Endothelial cell of umbilical vein (primary cell): ENCODE results near the gene OLFM2. TPM values are rescaled to one million over a fixed set of nuclear protein-coding genes. Genes with fewer than 3 reads are reported as not detected.

Source experiments
- BruUV-seq: library from RNA; stranded (reverse); fragments of 400-500 nt; replicated peaks from 2 replicates; lab custom pipeline; 2021; lab: Mats Ljungman, UMichigan
- CTCF ChIA-PET: fragments of 300-600, 350-600 bp; sonication (Branson Sonifier 250); formaldehyde crosslinking; loops from one replicate; lab custom pipeline; 2021; ENCODE audit warnings: antibody characterized with exemption, inconsistent platforms; lab: Charles Lee
- POLR2A ChIA-PET: fragments of 300-600, 350-600 bp; sonication (Branson Sonifier 250); formaldehyde crosslinking; loops from one replicate; lab custom pipeline; 2021; ENCODE audit warnings: antibody characterized with exemption, inconsistent platforms; lab: Charles Lee
- DNase-seq: peaks from one replicate; pipeline ENCODE4 v3.0.0-alpha.2; 2011; ENCODE audit warnings: low read depth, low spot score
- FAIRE-seq: peaks from 2 replicates; lab custom pipeline; 2011; peaks lifted over from hg19 to GRCh38; lab: Jason Lieb, UNC
- H2AFZ ChIP-seq: 2 replicates; pipeline ENCODE4 v1.6.0; 2012; ENCODE audit warnings: low read depth, low read length, control low read depth, inconsistent platforms
- H3K27ac ChIP-seq: 2 replicates; pipeline ENCODE4 v1.5.1; 2011; ENCODE audit warnings: low read depth, mild to moderate bottlenecking, control low read depth, low read length, moderate library complexity; ENCODE audit not compliant: insufficient read depth
- H3K27me3 ChIP-seq, 2 experiments: 2 replicates each; pipeline versions ENCODE4 v1.6.0 to v1.6.1; 2011; ENCODE audit warnings: low read length in 2 of 2, mixed read lengths in 1 of 2; ENCODE audit not compliant: control insufficient read depth in 2 of 2, insufficient read depth in 2 of 2
- H3K36me3 ChIP-seq, 2 experiments: 2 replicates in 1 of 2; 3 replicates in 1 of 2; pipeline ENCODE4 v1.5.1; 2011; ENCODE audit warnings: low read length in 2 of 2, mild to moderate bottlenecking in 1 of 2, moderate library complexity in 1 of 2; ENCODE audit not compliant: control insufficient read depth in 2 of 2, insufficient read depth in 2 of 2; ENCODE audit errors: extremely low read depth in 1 of 2
- H3K4me1 ChIP-seq: 3 replicates; pipeline ENCODE4 v1.5.1; 2011; ENCODE audit warnings: mild to moderate bottlenecking, low read length; ENCODE audit not compliant: control insufficient read depth, insufficient read depth; ENCODE audit errors: extremely low read depth
- H3K4me2 ChIP-seq: 2 replicates; pipeline ENCODE4 v1.6.1; 2011; ENCODE audit warnings: low read length, control low read depth, mixed read lengths; ENCODE audit not compliant: insufficient read depth
- H3K4me3 ChIP-seq, 3 experiments: fragments of 200-600 bp in 1 of 3; sonication (generic), shearing (Covaris generic) in 1 of 3; replicated peaks in 1 of 3; 2 replicates each; pipeline ENCODE4 v1.5.1; 2011 to 2016; ENCODE audit warnings: control low read depth in 3 of 3, low read length in 3 of 3, mild to moderate bottlenecking in 2 of 3, inconsistent platforms in 1 of 3, low read depth in 1 of 3, moderate library complexity in 1 of 3; ENCODE audit not compliant: insufficient read depth in 1 of 3
- H3K79me2 ChIP-seq: 2 replicates; pipeline ENCODE4 v1.6.0; 2012; ENCODE audit warnings: low read length, inconsistent platforms; ENCODE audit not compliant: control insufficient read depth, insufficient read depth
- H3K9ac ChIP-seq: replicated peaks from 2 replicates; pipeline ENCODE3; 2011; ENCODE audit warnings: low read length, control low read depth; ENCODE audit not compliant: insufficient read depth; ENCODE audit errors: extremely low read depth
- H3K9me1 ChIP-seq: replicated peaks from 3 replicates; pipeline ENCODE4 v1.6.0; 2011; ENCODE audit warnings: mild to moderate bottlenecking, low read length; ENCODE audit not compliant: control insufficient read depth, insufficient read depth; ENCODE audit errors: extremely low read depth
- H3K9me3 ChIP-seq: replicated peaks from 2 replicates; pipeline ENCODE4 v1.5.1; 2012; ENCODE audit warnings: low read length, inconsistent platforms; ENCODE audit not compliant: control insufficient read depth, insufficient read depth
- H4K20me1 ChIP-seq: replicated peaks from 2 replicates; pipeline ENCODE3; 2011; ENCODE audit warnings: mild to moderate bottlenecking, low read length; ENCODE audit not compliant: control insufficient read depth, insufficient read depth; ENCODE audit errors: extremely low read depth
- EZH2 ChIP-seq: IDR thresholded peaks from 2 replicates; pipeline ENCODE4 v1.6.1; 2012; ENCODE audit warnings: borderline replicate concordance, low read depth, mild to moderate bottlenecking, moderate library complexity, low read length, inconsistent platforms; ENCODE audit not compliant: severe bottlenecking
- FOS ChIP-seq: IDR thresholded peaks from 2 replicates; pipeline ENCODE4 v1.6.1; 2011; ENCODE audit warnings: mild to moderate bottlenecking, low read length, moderate library complexity, borderline replicate concordance; ENCODE audit not compliant: insufficient read depth
- JUN ChIP-seq: IDR thresholded peaks from 2 replicates; pipeline ENCODE4 v1.6.1; 2011; ENCODE audit warnings: borderline replicate concordance, low read depth; ENCODE audit not compliant: insufficient read length, insufficient read depth
- MYC ChIP-seq: IDR thresholded peaks from one replicate; pipeline ENCODE4 v1.6.1; 2011; ENCODE audit warnings: mild to moderate bottlenecking, low read depth, low read length
- POLR2A ChIP-seq: IDR thresholded peaks from 2 replicates; pipeline ENCODE4 v1.6.1; 2012; ENCODE audit warnings: low read depth, mild to moderate bottlenecking, control low read depth, low read length
- dilution Hi-C: fragments of 300-500 bp; cut with MboI; formaldehyde crosslinking; loops from one replicate; pipeline ENCODE4 v1.15.0; 2019; ENCODE audit warnings: low sequenced_read_pairs; ENCODE audit not compliant: extremely low pct_ligation_motif_present
- intact Hi-C: fragments of 100-400 bp; cut with micrococcal nuclease; formaldehyde crosslinking; loops from one replicate; pipeline ENCODE4 v1.10.0; 2022
- polyA plus RNA-seq, 4 experiments: library from polyadenylated mRNA; depleted of rRNA in 3 of 4; stranded (reverse) in 3 of 4; unstranded in 1 of 4; fragments of >200 nt; gene quantifications; 2 replicates each; pipeline versions ENCODE4 v1.2.1 to v1.2.3, GENCODE V29; 2011 to 2012; ENCODE audit warnings: missing spikeins in 1 of 4
- total RNA-seq: library from RNA; stranded (reverse); gene quantifications from 2 replicates; pipeline ENCODE4 v1.2.3, GENCODE V29; 2021
- TF ChIP-seq, protein P1 (sequence below), 2 donors: IDR thresholded peaks; 1 replicate in 1 of 2; 2 replicates in 1 of 2; pipeline ENCODE4 v1.5.1; 2011; ENCODE audit warnings: low read length in 2 of 2, mild to moderate bottlenecking in 2 of 2, moderate library complexity in 2 of 2, control low read depth in 1 of 2, inconsistent platforms in 1 of 2, low read depth in 1 of 2; ENCODE audit not compliant: insufficient read depth in 1 of 2; ENCODE audit errors: extremely low read depth in 1 of 2

OLFM2 gene
- total and polyA plus RNA-seq, 2 donors (not counting 3 experiments of a cell fraction or from before 2014, with no cell fraction given): 0.91 to 1.9 TPM

DNA sequence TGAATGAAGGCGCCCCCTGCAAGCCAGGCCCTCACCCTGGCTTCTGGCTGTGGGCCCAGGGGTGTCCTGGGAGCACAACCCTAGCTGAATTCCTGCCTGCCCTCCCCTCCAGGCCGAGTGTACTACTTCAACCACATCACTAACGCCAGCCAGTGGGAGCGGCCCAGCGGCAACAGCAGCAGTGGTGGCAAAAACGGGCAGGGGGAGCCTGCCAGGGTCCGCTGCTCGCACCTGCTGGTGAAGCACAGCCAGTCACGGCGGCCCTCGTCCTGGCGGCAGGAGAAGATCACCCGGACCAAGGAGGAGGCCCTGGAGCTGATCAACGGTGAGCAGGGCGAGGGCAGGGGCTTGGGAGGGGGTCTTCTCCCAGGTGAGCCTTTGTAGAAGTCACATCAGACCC, 98.0 kb downstream of the OLFM2 start:
- no TSS peak for BruUV-seq
- CTCF ChIA-PET: interaction anchor here (1.0 kb wide), 1 partner anchor 1197 kb away, joined by 3 read pairs; no protein-coding TSS in a partner anchor
- intact Hi-C loops (no loop called here), dilution Hi-C loops (no loop called here)
- Histone ChIP-seq H4K20me1 (no peaks in the 10 kb centered on the region), H2AFZ (no peak overlapping the region), H3K4me1 (peaks cover 9% of the 10 kb centered on the region), H3K9ac (no peak overlapping the region), H3K36me3 (peaks cover 3 to 25% of the 10 kb centered on the region in 2 experiments), H3K9me1 (no peaks in the 10 kb centered on the region), H3K4me3 (no peak overlapping the region), H3K4me2 (no peak overlapping the region), H3K79me2 (peaks cover 14% of the 10 kb centered on the region), H3K9me3 (no peaks in the 10 kb centered on the region), H3K27me3 (no peaks in the 10 kb centered on the region), H3K27ac (no peak overlapping the region)
- FAIRE-seq: no peak
- no peak for DNase-seq
- POLR2A ChIA-PET: no interaction called here
- TF ChIP-seq, protein P1, sequence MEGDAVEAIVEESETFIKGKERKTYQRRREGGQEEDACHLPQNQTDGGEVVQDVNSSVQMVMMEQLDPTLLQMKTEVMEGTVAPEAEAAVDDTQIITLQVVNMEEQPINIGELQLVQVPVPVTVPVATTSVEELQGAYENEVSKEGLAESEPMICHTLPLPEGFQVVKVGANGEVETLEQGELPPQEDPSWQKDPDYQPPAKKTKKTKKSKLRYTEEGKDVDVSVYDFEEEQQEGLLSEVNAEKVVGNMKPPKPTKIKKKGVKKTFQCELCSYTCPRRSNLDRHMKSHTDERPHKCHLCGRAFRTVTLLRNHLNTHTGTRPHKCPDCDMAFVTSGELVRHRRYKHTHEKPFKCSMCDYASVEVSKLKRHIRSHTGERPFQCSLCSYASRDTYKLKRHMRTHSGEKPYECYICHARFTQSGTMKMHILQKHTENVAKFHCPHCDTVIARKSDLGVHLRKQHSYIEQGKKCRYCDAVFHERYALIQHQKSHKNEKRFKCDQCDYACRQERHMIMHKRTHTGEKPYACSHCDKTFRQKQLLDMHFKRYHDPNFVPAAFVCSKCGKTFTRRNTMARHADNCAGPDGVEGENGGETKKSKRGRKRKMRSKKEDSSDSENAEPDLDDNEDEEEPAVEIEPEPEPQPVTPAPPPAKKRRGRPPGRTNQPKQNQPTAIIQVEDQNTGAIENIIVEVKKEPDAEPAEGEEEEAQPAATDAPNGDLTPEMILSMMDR (IDR thresholded peaks at IDR 0.05; ENCODE audit: extremely low read depth in 1 of 2, insufficient read depth in 1 of 2, low read depth in 1 of 2, low read length in 2 of 2): no peak
- TF ChIP-seq JUN: no peak
- no peak for TF ChIP-seq EZH2
- TF ChIP-seq POLR2A: no peak
- TF ChIP-seq FOS: no peak

DNA sequence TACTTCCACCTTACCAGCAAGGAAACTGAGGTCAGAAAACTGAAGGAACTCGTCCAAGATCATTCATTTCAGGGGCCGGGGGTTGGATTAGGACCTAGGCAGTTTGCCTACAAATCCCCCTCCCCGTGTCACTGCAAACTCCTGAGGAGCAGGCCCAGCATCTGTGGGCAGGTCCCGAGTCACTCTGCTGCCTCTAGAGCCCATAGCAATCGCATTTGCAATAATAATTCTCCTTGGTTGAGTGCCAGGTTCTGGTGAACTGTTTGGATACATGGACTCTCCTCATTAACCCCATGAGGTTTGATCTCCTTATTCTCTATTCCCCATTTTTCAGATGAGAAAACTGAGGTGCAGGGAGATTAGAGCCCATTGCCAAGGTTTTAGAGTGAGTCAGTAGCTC, 100.3 kb downstream of the OLFM2 start:
- ChIA-PET POLR2A (no interaction called here), CTCF (no interaction called here)
- Histone ChIP-seq H3K9ac (peak overlapping the region; percentile 71), H3K4me2 (peak overlapping the region; percentile 95), H3K27me3 (no peaks in the 10 kb centered on the region), H3K9me3 (no peaks in the 10 kb centered on the region), H3K27ac (no peak overlapping the region), H3K36me3 (peaks cover 3 to 6% of the 10 kb centered on the region in 2 experiments), H3K79me2 (peaks cover 15% of the 10 kb centered on the region), H4K20me1 (no peaks in the 10 kb centered on the region), H3K4me3 (peak overlapping the region; percentile 80 to 87 (median 86)), H3K9me1 (no peaks in the 10 kb centered on the region), H2AFZ (no peak overlapping the region), H3K4me1 (peaks cover 9% of the 10 kb centered on the region)
- dilution Hi-C loops: no loop called here
- BruUV-seq: TSS peak; percentile 25
- intact Hi-C loops: no loop called here
- FAIRE-seq: peak; percentile 52
- no peak for DNase-seq
- TF ChIP-seq MYC: no peak
